Superior temporal gyrus (tissue), 1 donor: Measurements from ENCODE around the gene PHYH.
"Not testable (repeated sequence)": the region's sequence is repeated elsewhere in the genome, so short reads cannot be mapped to it uniquely, and the experiment has no call there.

ENCODE experiments used
- DNase-seq: peaks from one replicate; pipeline ENCODE4 v3.0.0-alpha.2; 2016; ENCODE audit errors: extremely low spot score

PHYH gene

DNA sequence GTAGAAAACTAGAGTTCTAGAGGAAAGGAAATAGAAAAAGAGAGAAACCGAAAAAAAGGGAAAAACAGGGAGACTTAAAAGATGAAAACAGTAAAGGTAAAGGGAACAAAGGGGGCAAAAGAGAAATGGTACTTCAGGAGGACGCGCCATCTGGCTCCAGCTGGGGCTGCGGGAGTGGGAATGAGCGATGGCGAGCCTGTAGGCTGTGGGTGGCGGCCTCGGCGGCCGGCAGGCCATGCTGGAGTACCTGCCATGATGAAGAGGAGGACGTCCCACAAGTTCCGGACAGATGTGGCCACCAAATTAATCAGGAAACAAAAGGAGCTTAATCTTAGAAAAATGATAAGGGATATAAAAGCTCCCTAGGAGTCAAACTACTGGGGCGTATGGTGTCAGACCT lies 21.7 kb upstream of the PHYH start:
- no peak for DNase-seq

DNA sequence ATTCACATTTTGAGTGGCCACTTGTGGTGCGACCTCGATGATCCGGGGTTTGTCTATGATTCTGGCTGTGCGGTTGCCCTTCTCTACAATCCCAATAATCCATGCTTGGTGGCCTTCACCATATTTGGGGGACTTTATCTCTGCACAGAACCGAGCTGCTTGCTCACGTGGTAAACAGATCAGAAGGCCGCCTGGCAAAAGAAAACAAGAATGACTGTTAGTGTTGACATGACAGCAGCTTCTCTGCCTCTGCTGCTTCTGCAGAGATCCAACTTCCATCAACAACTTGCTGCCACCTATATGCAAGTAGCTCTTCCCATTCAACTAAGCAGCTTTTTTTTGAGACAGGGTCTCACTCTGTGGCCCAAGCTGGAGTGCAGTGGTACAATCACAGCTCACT lies 19.3 kb upstream of the PHYH start:
- DNase-seq = no peak

DNA sequence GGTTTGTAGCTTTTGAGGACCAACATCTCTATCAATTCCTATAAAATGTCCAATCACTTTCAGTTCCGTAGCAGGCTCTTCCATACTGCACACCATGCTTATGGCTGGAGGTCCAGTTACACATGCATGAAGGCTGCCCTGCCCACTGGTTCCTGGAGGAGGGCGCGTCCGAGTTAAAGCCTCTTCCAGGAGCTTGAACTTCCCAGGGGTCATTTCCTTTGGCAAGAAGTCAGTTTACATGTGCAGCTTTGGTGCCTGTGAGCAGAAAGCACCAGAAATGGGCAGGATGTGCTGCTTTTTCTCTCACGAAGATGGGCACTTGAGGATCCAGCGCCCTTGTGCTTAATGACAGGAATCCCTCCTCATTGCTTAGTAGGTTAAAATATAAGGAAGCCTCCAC lies 17.6 kb upstream of the PHYH start:
- no peak for DNase-seq

DNA sequence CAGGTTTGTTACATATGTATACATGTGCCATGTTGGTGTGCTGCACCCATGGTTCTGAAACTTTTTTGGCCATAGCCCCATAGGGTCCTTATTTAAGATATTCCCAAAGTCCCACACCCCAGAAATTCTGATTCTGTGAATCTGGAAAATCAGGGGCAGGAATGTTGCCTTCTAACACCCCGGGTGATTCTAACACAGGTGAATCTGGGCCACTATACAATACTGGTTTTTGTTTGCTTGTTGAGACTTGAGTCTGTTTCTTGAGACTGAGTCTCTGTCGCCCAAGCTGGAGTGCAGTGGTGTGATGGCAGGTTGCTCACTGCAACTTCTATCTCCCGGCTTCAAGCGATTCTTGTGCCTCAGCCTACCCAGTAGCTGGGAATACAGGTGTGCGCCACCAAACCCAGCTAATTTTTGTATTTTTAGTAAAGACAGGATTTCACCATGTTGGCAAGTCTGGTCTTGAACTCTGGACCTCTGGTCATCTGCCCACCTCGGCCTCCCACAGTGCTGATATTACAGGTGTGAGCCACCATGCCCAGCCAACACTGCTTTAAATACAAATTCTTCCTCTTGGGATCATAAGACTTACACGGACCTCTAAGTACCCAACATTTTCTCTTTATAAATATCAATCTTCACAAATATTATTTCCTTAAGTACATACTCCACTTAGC lies 16.9 kb upstream of the PHYH start:
- no peak for DNase-seq

DNA sequence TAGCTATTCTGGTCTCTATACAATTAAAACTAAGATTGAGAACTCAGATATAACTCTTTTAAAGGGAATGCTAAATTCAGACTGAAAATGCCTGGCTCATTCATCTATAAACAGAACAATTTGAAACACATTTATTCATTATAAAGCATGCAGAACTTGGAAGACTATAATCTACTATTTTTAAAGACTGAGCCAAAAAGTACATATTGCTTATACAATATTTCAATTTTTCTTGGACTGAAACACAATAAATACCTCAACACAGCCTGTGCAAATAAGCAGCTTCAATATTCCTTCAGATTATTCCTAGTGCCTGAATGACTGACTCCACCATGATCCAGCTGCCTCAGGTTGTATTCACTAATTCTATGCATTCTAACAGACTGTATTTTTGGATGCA lies 15.5 kb upstream of the PHYH start:
- DNase-seq = no peak

DNA sequence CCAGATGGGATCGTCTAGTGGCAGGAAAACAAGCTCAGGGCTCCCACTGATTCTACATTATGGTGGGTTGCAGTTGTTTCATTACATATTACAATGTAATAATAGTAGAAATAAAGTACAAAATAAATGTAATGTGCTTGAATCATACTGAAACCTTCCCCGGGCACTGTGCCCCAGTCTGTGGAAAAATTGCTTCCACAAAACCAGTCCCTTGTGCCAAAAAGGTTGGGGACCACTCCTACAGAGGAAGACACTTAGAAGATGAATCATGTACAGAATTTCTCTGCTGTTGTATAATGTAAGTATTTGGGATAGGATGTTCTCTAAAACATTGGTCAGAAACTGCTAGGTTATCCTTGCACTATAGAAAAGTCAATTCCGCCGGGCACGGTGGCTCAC lies 11.3 kb upstream of the PHYH start:
- DNase-seq = no peak

DNA sequence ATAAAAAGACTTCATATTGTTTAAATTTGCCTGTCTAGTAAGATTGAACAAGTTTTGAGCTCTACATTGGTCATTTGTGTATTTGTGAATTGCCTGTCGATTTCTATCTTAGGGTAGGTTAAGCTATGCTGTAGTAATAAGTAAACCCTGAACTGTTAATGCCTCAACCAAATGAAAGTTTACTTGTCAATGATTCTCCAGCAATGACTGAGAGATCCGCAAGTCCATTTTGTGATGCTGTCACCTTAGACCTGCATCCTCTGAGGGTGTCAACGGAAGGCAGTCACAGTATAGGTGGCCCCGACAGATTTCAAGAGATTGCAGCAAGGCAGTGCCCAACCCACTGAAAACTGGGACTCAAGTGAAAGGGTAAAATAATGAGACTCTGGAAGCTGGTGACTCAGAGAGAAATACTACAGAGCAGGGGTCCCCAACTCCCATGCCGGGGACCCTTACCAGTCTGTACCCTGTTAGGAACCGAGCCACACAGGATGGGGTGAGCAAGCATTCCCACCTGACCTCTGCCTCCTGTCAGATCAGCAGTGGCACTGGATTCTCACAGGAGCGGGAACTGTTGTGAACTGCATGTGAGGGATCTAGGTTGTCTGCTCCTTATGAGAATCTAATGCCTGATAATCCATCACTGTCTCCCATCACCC lies 10.8 kb upstream of the PHYH start:
- no peak for DNase-seq

DNA sequence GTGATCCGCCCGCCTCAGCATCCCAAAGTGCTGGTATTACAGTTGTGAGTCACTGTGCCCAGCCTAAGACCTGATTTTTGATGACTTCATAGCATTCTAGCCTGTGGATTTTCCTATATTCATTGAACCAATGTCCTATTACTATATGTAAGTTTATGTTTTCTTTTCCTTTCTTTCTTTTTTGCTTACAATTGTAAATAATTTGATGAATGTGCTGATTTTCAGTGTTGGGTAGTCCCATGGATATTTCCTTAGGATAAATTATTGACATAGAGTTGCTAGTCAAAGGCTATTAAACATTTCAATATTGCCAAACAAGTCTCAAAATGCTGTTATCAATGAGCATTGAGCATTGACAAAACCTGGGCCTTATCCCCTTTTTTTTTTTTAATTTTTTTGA lies 9.9 kb upstream of the PHYH start:
- DNase-seq = no peak

DNA sequence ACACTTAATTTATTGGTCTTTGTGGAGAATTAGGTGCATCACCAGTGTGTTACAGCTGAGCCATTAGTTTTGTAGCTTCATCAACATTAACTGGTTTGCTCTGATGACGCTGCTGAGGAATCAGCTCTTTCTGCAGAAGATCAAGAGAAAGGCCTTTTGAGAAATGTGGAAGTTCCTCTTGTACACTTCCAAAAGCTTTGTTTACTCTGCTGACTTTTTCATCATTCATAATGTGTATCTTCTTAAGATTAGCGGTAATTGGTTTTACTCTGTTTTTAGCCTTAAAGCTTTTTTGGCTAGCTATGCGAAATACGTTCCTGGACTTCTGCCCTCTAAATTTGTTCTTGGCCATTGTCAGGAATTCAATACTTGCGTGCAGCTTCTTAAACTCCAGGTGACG lies 8.2 kb upstream of the PHYH start:
- no peak for DNase-seq

DNA sequence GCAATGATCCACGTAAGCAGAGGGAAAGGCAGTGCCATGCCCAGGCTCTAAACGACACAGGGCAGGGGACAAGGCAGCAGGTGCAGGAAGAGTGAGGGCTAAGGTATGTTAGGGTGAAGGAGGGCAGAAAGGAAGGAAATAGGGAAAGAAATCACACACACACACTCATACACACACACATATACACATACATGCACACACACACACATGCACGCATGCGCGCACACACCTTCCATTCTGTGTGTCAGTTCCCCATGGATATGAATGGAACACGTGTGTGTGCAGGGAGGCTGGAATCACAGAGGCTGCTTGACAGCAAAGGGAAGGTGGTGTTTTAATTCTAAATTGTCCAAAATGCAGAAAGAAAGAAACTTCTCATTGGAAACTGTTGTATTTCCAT lies 6.2 kb upstream of the PHYH start:
- no peak for DNase-seq

DNA sequence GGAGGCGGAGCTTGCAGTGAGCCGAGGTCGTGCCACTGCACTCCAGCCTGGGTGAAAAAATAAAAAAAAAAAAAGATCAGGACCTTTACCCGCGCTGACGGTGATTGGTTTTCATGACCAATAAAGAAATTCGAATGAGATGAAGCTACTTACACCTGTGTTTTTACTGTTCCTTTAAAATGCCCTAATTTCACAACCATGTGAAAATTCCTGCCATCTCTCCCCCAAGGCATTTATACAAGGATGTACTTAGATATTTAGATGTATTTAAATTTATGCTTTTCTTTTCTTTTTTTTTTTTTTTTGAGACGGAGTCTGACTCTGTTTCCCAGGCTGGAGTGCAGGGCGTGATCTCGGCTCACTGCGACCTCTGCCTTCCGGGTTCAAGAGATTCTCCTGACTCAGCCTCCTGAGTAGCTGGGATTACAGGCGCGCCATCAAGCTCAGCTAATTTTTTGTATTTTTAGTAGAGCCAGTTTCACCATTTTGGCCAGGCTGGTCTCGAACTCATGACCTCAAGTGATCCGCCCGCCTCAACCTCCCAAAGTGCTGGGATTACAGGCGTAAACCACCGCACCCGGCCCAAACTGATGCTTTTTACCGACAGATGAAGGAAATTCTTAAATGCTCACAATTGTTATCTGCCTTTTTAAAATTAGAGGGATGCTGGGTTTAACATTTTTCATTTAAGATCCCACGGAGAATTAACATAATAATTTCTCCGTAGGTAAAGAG lies 3.1 kb upstream of the PHYH start:
- DNase-seq = no peak

DNA sequence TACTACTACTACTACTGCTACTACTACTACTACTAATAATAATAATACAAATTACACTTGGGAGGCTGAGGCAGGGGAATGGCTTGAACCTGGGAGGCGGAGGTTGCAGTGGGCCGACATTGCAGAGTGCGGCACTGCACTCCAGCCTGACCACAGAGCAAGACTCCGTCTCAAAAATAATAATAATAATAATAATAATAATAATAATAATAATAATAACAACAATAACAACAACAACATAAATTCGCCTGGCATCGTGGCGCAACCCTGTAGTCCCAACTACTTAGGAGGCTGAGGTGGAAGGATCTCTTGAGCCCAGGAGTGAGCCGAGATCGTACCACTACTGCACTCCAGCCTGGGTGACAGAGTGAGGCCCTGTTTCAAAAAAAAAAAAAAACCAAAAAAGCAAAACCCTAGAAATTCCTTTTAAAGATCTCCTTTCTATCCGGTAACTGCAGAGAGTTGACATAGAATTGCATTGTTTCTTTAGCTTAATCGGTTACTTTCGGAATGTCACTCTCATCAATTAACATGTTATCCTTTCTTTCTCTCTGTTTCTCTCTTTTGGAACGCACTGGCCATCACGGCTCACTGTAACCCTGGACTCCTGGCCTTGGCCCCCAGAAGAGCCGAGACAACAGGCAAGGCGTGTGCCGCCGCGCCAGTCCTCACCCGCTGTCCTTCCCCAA lies 972 bp downstream of the PHYH start:
- DNase-seq = no peak

DNA sequence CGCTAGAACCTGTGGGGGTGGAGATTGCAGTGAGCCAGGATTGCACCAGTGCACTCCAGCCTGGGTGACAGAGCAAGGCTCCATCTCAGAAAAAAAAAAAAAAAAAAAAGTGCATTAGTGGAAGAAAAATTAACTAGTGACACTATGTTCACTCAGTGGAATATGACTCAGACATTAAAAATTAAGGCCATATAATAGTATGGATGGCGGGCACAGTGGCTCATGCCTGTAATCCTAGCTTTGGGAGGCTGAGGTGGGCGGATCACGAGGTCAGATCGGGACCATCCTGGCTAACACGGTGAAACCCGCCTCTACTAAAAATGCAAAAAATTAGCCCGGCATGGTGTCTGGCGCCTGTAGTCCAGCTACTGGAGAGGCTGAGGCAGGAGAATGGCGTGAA lies 3.4 kb downstream of the PHYH start:
- DNase-seq = no peak

DNA sequence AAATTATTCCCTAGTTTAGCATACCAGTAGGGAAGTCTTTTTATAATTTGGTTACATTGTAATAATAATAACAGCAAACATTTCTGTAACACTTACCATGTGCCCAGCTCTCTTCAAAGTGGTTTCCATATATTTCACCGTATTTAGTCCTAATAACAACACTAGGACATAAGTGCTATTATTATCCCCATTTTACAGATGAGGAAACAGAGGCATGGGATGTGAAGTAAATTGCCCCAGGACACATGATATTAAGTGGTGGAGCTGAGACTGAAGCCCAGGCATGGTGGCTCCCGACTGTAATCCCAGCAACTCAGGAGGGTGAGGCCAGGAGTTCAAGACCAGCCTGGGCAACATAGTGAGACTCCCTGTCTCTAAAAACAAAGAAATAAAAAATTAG lies 5.1 kb downstream of the PHYH start:
- DNase-seq = no peak

DNA sequence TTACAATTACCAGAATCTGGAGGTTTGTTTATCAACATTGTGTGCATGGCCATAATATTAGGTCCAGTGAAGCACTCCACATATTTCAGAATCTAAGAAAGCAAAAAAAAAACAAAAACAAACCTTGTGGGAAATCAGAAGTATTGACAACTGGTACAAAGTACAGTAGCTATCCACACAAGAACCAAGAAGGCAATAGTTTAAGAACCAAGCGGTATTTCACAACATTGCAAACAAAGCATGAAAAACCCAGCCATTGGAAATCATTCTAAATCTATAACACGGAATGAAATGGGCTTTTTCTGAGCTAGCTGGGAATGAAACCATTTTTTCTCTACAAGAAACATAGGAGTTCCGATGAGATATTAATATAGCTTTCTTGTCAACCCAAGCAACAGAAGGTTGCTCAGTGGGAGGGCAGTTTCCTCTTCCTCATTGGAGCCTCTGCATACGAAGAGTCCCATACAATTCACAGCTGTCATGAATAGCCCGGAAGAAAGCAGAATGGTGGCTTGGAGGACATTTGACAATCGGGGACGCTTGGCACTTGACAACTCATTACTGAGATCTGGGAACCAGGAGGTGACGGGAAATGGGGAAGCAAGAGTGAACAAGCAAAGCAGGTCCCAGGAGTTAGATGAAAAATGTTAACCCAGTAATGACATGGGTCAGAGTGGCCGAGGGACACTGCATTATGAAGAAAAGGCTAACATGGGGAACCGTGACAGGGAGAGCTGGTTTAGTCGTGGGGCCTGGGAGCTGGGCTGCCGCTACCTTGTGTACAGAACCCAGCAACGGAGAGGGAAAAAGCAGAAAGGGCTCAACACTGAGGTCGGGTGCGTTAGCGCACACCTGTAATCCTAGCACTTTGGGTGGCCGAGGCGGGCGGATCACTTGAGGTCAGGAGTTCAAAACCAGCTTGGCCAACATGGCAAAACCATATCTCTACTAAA lies 7.8 kb downstream of the PHYH start:
- DNase-seq = no peak

DNA sequence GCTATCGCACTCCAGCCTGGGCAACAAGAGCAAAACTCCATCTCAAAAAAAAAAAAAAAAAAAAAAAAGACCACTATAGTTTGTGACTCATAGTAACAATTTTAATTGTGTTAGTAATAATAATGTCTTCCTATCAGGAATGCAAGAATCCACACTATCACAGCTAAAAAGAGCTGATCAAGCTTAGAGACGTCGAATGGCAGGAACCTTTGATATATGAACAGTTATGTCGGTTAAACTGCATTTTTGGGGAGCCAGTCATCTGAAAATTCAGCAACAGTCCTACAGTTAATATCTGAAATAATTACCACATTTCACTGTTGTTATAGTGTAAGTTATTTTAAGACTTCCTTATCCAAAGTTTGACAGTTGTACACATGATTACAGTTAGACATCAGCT lies 8.8 kb downstream of the PHYH start:
- no peak for DNase-seq

DNA sequence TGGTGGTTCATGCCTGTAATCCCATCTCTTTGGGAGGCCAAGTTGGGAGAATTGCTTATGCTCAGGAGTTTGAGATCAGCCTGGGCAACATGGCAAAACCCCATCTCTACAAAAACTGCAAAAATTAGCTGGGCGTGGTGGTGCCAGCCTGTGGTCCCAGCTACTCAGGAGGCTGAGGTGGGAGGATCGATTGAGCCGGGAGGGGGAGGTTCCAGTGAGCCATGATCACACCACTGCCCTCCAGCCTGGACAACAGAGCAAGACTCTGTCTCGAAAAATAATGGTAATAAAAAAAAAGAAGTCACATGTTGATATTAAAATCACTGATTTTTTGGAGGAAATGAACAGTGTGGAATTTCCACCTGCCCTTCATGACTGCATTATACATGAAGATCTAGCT lies 15.8 kb downstream of the PHYH start:
- DNase-seq = no peak

DNA sequence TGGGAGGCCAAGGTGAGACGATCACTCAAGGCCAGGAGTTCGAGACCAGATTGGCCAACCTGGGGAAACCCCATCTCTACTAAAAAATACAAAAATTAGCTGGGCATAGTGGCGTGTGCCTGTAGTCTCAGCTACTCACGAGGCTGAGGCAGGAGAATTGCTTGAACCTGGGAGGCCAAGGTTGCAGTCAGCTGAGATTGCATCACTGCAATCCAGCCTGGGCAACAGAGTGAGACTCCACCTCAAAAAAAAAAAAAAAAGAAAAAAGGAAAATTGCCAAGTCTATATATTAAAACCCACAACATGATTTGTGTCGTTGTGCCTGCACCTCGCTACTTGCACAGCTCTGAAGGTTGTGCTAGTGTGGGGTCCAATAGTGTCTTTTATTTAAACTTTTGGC lies 17.5 kb downstream of the PHYH start:
- not testable (repeated sequence) for DNase-seq

DNA sequence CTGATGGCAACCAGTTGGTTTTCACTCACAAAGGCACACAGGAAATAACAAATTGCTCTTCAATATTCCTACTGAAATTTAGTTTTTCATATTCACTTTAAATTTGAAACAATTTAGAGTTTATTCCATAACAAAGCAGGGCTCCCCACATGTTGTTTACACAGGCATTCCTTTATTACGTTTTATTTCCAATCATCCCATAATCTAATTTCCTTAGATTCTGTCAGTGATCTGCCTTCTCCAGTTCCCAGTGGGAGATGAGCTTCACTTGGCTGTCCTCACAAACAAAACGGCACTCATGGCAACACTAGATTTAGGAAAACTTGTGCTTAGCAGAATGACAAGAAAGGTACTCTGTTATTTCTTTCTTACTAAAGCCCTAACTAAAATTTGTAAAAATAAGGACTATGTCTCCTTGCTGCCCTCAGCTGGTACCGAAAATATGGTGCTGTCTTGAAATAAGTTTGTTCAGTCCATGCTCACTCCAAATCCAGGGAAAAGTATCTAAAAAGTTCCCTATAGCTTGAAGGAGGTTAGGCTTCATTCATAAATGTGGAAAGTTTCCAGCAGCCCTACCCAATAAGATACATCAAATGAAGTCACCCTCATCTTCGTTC lies 23.0 kb downstream of the PHYH start:
- peak; percentile 41 for DNase-seq

DNA sequence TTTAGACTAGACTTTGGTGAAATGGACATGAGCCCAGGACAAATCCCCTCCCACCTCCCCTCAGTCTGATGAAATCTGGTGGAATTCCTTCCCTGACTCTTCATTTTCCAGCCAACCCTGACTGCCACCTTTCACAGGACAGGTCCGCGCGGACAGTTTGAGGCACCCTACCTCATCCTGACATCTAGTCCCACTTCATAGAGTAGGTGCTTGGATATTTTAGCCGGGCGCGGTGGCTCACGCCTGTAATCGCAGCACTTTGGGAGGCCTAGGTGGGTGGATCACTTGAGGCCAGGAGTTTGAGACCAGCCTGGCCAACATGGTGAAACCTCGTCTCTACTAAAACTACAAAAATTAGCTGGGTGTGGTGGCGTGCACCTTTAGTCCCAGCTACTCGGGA lies 23.7 kb downstream of the PHYH start:
- DNase-seq = not testable (repeated sequence)

DNA sequence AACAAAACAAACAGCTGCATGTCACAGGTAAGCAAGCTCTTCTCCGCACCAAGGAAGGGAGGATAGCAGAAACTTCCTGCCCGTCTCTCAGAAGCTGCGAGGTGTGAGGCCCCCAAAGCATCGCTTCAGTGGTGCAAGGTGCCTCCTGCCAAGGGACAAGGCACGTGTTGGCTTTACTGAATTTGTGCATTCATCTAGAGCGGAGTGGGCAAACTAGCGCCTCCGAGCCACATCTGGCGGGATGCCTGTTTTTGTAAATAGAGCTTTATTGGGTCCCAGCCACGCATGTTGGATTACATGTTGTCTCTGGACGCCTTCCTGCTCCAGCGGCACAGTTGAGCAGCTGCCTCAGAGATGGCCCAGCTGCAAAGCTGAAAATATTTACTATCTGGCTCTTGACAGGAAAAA lies 27.7 kb downstream of the PHYH start:
- DNase-seq = peak; percentile 93
